ENCODE measurements around the gene ETNK2. TPM values are rescaled to one million over a fixed set of nuclear protein-coding genes. Genes with fewer than 3 reads are reported as not detected.
A peak's percentile ranks its signal among the peaks of the same experiment; 100 is the strongest.

The ETNK2 gene
- polyA plus RNA-seq, 2 of the 4 experiments (the other 2 are of a cell fraction): 3.4 to 5.2 TPM

GRCh38 chr1:204106825-204107224 is 45.0 kb downstream of the ETNK2 start:
- 94% methylated on average over 1 of the region's 1 CpG for WGBS (ENCODE audit: missing lambda C conversion rate)
- no peak for DNase-seq (ENCODE audit: low read depth in 1 of 2, low spot score in 1 of 2)
- POLR2A ChIA-PET: no interaction called here
- no peak overlapping the region for H3K27ac ChIP-seq
- CTCF ChIA-PET: interaction anchor here (1.4 to 1.9 kb wide), 3 partner anchors 11 to 22 kb away, joined by 3 to 14 read pairs (median 8); no protein-coding TSS in a partner anchor
- peaks cover 46% of the 10 kb centered on the region for H3K4me1 ChIP-seq
- no peak overlapping the region for H3K4me3 ChIP-seq
- H3K4me2 ChIP-seq: no peak overlapping the region
- no peaks in the 10 kb centered on the region for H3K9me3 ChIP-seq
- ATAC-seq: no peak
- TF ChIP-seq KDM1A (IDR thresholded peaks at IDR 0.05; ENCODE audit: low read depth): peak; percentile 84; the same call in 1 of the 2 replicates
- TF ChIP-seq HDAC2 (IDR thresholded peaks at IDR 0.05): peak; percentile 64; the same call in 1 of the 2 replicates
- TF ChIP-seq REST (IDR thresholded peaks at IDR 0.05): no peak
- TF ChIP-seq TFCP2L1 (CRISPR knock-in tag; IDR thresholded peaks at IDR 0.05): no peak
- TF ChIP-seq ZFP36 (IDR thresholded peaks at IDR 0.05; ENCODE audit: borderline replicate concordance, partially characterized antibody): peak; percentile 82
- no peak for FAIRE-seq

GRCh38 chr1:204105131-204105515 is 46.7 kb downstream of the ETNK2 start:
- Histone ChIP-seq H3K9me3 (no peaks in the 10 kb centered on the region), H3K27ac (peak overlapping the region; percentile 80 to 87), H3K4me3 (no peak overlapping the region), H3K4me1 (peaks cover 38% of the 10 kb centered on the region), H3K4me2 (peak overlapping the region; percentile 90)
- WGBS (ENCODE audit: missing lambda C conversion rate): 97% methylated on average over 6 of the region's 6 CpGs
- ChIA-PET POLR2A (no interaction called here), CTCF (interaction anchor here (1.3 to 1.5 kb wide), 3 partner anchors 8 to 234 kb away, joined by 5 to 7 read pairs (median 6); no protein-coding TSS in a partner anchor)
- FAIRE-seq (no peak), DNase-seq (ENCODE audit: low read depth in 1 of 2, low spot score in 1 of 2) (no peak), ATAC-seq (no peak; a peak in 1 of 6 replicates)
- TF ChIP-seq SMC3 (IDR thresholded peaks at IDR 0.05): no peak
- no peak for TF ChIP-seq HEYL (CRISPR knock-in tag; IDR thresholded peaks at IDR 0.05)
- TF ChIP-seq RARB (CRISPR knock-in tag; IDR thresholded peaks at IDR 0.05): no peak
- no peak for TF ChIP-seq ESRRA (IDR thresholded peaks at IDR 0.05; ENCODE audit: borderline replicate concordance, low read length)
- TF ChIP-seq, protein P1, sequence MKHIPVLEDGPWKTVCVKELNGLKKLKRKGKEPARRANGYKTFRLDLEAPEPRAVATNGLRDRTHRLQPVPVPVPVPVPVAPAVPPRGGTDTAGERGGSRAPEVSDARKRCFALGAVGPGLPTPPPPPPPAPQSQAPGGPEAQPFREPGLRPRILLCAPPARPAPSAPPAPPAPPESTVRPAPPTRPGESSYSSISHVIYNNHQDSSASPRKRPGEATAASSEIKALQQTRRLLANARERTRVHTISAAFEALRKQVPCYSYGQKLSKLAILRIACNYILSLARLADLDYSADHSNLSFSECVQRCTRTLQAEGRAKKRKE (CRISPR knock-in tag; IDR thresholded peaks at IDR 0.05; ENCODE audit: low read depth): no peak
- TF ChIP-seq PBX3 (IDR thresholded peaks at IDR 0.05): no peak
- no peak for TF ChIP-seq ZNF302 (CRISPR knock-in tag; IDR thresholded peaks at IDR 0.05)

GRCh38 chr1:204104331-204105130 is 47.3 kb downstream of the ETNK2 start:
- CTCF ChIA-PET: interaction anchor here (0.6 to 2.2 kb wide), 7 partner anchors 9 to 234 kb away, joined by 3 to 7 read pairs (median 5); no protein-coding TSS in a partner anchor
- DNase-seq (ENCODE audit: low read depth in 1 of 2, low spot score in 1 of 2) (peak; percentile 53 to 62), ATAC-seq (peak; percentile 66 to 74), FAIRE-seq (no peak)
- Histone ChIP-seq H3K4me2 (peak overlapping the region; percentile 90), H3K9me3 (no peaks in the 10 kb centered on the region), H3K27ac (peak overlapping the region; percentile 80 to 87), H3K4me1 (peaks cover 38% of the 10 kb centered on the region), H3K4me3 (no peak overlapping the region)
- peak; percentile 34; the same call in 1 of the 2 replicates for TF ChIP-seq FOSL2 (IDR thresholded peaks at IDR 0.05)
- peak; percentile 65 for TF ChIP-seq FOSL2 (CRISPR knock-in tag; IDR thresholded peaks at IDR 0.05)
- no peak for TF ChIP-seq ZNF302 (CRISPR knock-in tag; IDR thresholded peaks at IDR 0.05)
- TF ChIP-seq GATA3 (IDR thresholded peaks at IDR 0.05; ENCODE audit: borderline replicate concordance): peak; percentile 85
- POLR2A ChIA-PET: no interaction called here
- 42% methylated on average over 14 of the region's 14 CpGs for WGBS (ENCODE audit: missing lambda C conversion rate)

Data from A549 (cell line).